ENCODE results near the gene MACROH2A1. TPM values are rescaled to one million over a fixed set of nuclear protein-coding genes. Genes with fewer than 3 reads are reported as not detected.

Gene MACROH2A1
- 123 and 130 TPM in 2 replicates for total RNA-seq

DNA sequence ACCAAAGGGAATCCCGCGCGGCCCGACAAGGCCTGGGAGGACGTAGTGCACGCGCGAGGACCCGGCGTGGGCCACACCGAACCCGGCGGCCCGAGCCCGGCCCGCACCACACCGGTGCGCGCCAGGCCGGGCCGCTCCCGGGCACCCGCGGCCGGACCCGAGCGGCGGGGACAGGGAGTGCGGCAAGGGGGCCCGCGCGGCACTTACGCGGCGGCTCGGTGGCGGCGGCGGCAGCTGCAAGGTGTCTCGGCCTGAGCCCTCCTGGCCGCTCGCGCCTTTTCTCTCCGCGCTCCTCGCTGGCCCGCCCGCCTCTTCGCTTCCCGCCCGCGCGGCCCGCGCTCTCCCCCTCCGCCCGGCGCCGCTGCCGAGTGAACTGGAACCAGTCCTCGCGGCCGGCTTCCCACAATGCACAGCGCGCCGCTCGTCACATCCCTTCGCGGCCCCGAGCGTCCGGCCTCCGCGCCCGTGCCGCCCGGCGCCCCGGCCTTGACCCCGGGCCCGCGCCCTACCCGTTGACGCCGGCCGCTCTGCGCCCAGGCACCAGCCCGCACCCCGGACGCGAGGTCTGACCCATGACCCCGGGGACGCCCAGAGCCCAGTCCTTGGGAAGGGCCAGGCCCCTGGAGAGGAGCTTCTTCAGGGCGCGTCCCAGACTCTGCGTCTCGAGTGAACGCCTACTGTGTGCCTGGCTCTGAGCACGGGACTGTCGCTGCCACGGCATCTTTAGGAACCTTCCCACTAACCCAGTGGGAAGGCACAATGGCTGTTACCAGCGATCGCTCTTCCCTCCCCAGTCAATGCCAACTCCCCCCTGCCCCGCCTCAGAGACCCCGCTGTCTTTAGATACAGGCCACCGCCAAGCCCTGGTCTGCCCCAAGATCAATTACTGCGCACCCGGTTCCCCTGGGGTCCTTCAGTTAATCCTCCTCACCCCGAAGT is at the start of gene MACROH2A1:
TSS of gene MACROH2A1 (minus strand) at position 377 of the 939 bp plus-strand sequence. CDS start 10,138 bp downstream, outside the sequence.

DNA sequence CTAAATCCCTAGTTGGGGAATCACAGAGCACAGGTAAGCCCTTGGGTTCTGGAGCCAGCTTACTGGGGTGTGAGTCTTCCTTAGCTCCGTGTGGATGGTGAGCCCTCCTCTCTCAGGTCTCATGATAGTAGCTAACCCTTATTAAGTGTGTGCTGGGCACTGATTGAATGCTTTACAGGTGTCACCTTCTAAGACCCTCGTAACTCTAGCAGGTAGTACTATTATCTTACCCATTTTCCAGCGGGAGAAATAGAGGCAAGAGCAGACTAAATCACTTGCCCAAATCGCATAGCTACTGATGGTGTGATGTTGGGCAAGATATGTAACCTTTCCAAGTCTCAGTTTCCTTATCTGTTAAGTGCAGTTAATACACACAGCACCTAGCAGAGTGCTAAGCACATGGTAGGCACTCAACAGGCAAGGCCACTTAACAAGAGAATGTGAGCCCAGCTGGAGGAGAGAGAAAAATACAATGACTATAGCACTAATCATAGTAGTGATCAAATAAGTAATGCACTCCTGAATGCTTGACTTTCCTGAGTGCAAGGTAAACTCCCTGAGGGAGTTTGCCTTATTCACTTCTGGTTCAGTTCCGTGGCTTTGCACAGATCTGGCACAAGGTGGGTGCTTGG is 48.4 kb upstream of the MACROH2A1 start, which contains the start of gene DCANP1:
TSS of gene DCANP1 (minus strand) at position 51 of the 632 bp plus-strand sequence. CDS start 240 bp downstream, outside the sequence.

Small RNA genes lying within 50 kb of the gene (small RNA-seq; reads per million reads assigned to genes)
- not detected for gene DCANP1

Other genes with a start within 250 kb of the MACROH2A1 start
- gene DCANP1, start 48.1 kb upstream of the MACROH2A1 start, total RNA-seq: not detected in 2 replicates
- not detected in 2 replicates for gene TIFAB, start 53.1 kb upstream of the MACROH2A1 start, total RNA-seq
- gene NEUROG1, start 136.7 kb upstream of the MACROH2A1 start, total RNA-seq: not detected in 2 replicates
- 0.13 and 0.32 TPM in 2 replicates for gene CXCL14, start 179.8 kb upstream of the MACROH2A1 start, total RNA-seq